GM13977 (cell line): Measurements from ENCODE around the gene GLYATL1B.
"Not testable (repeated sequence)": the region's sequence is repeated elsewhere in the genome, so short reads cannot be mapped to it uniquely, and the experiment has no call there.

Experiments
- DNase-seq: peaks from one replicate; pipeline ENCODE4 v3.0.0; 2012; ENCODE audit warnings: low spot score
- in situ Hi-C: fragments of 300-500 bp; cut with MboI; formaldehyde crosslinking; loops from one replicate; pipeline ENCODE4 v1.12.0; 2022; ENCODE audit warnings: low sequenced_read_pairs, low pct_unique_long_range_greater_than_20kb, mixed read lengths, inconsistent platforms; ENCODE audit not compliant: unreplicated experiment
- TF ChIP-seq, protein P1 (sequence below): IDR thresholded peaks from 2 replicates; pipeline ENCODE4 v1.5.1; 2012; ENCODE audit warnings: mild to moderate bottlenecking, control low read depth; ENCODE audit not compliant: insufficient read depth; ENCODE audit errors: extremely low read depth, missing control alignments

GLYATL1B gene

DNA sequence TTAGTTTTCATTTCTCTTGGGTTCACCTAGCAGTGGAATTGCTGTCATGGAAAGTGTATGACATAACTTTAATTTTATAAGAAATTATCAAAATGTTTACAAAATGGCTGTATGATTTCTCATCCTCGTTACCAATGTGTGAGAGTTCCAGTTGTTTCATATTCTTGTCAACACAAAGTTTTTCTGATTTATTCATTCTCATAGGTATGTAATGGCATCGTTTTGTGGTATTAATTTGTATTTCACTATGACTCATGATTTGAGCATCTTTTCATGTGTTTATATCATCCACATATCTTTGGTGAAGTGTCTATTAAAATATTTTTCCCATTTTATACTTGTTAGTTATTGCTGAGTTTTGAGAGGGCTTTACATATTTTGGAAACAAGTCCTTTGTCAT lies 26.4 kb downstream of the GLYATL1B start:
- TF ChIP-seq, protein P1, sequence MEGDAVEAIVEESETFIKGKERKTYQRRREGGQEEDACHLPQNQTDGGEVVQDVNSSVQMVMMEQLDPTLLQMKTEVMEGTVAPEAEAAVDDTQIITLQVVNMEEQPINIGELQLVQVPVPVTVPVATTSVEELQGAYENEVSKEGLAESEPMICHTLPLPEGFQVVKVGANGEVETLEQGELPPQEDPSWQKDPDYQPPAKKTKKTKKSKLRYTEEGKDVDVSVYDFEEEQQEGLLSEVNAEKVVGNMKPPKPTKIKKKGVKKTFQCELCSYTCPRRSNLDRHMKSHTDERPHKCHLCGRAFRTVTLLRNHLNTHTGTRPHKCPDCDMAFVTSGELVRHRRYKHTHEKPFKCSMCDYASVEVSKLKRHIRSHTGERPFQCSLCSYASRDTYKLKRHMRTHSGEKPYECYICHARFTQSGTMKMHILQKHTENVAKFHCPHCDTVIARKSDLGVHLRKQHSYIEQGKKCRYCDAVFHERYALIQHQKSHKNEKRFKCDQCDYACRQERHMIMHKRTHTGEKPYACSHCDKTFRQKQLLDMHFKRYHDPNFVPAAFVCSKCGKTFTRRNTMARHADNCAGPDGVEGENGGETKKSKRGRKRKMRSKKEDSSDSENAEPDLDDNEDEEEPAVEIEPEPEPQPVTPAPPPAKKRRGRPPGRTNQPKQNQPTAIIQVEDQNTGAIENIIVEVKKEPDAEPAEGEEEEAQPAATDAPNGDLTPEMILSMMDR, result no peak
- DNase-seq, result no peak
- in situ Hi-C loops, result no loop called here

DNA sequence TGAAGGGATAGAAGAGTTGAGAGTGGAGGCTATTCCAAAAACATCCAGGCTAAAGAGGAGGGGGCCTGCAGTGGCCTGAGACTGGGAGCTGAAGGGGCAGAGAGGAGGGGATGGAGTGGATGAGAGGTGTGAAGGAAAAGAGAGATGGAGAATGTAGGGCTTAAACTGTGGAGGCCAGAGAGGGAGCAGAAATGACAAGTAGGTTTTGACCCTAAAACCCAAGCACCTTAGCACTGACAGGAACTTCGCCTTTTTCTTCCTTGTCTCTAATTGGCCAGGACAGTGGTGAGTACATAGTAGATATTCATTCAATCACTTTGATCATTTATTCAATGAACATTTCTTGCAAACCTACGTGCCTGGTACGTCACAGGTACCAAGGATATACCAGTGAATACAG lies 28.2 kb downstream of the GLYATL1B start:
- TF ChIP-seq, protein P1, result no peak
- no peak for DNase-seq
- in situ Hi-C loops, result no loop called here

GRCh38 chr11:59115553-59115952 lies 29.4 kb downstream of the GLYATL1B start:
- no peak for DNase-seq
- in situ Hi-C loops, result no loop called here
- TF ChIP-seq, protein P1, result no peak

DNA sequence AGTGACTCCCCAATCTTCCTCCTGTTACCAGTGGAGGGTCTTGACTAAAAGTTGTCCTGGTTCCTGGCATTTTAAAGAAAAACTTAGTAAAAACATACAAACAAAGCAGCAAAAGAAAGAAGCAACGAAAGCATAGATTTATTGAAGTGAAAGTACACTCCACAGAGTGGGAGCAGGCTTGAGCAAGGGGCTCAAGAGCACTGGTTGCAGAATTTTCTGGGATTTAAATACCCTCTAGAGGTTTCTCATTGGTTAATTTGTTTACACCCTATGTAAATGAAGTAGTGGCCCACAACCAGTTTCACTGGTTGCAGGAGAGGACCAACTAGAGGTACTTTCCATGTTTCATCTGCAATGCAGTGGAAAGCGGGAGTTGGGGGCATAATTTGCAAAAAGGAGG lies 31.7 kb downstream of the GLYATL1B start:
- TF ChIP-seq, protein P1, result no peak
- DNase-seq, result no peak
- in situ Hi-C loops, result no loop called here

GRCh38 chr11:59119826-59120225 lies 33.7 kb downstream of the GLYATL1B start:
- in situ Hi-C loops, result no loop called here

GRCh38 chr11:59135648-59136461 lies 49.7 kb downstream of the GLYATL1B start:
- in situ Hi-C loops, result loop anchor here (25.0 kb wide), 1 partner anchor 474 kb away; no protein-coding TSS in a partner anchor
- TF ChIP-seq, protein P1, result peak; percentile 99

More at GRCh38 chr11:59119826-59120225, 33.7 kb downstream of the GLYATL1B start:
- TF ChIP-seq, protein P1, result no peak
- DNase-seq, result no peak

GRCh38 chr11:59136551-59136950 lies 50.4 kb downstream of the GLYATL1B start:
- not testable (repeated sequence) for DNase-seq
- in situ Hi-C loops, result loop anchor here (25.0 kb wide), 1 partner anchor 474 kb away; no protein-coding TSS in a partner anchor

More at GRCh38 chr11:59135648-59136461, 49.7 kb downstream of the GLYATL1B start:
- DNase-seq, result peak; percentile 78
